Mucosa of descending colon (tissue), 3 donors: Measurements from ENCODE around the gene ACSM6. TPM values are rescaled to one million over a fixed set of nuclear protein-coding genes. Genes with fewer than 3 reads are reported as not detected.
"Not testable (repeated sequence)": the region's sequence is repeated elsewhere in the genome, so short reads cannot be mapped to it uniquely, and the experiment has no call there.

Experiments used
- ATAC-seq: fragments of 200-7000 bp; cut with Tn5 transposase; one replicate; pipeline ENCODE4 v1.9.1; 2020; ENCODE audit warnings: mild to moderate bottlenecking, moderate library complexity
- DNase-seq, 3 donors: peaks; one replicate each; pipeline ENCODE4 v3.0.0-alpha.2; 2020
- H3K36me3 ChIP-seq: fragments of 200-600 bp; one replicate; pipeline ENCODE4 v1.8.0; 2021; ENCODE audit warnings: low read depth, mild to moderate bottlenecking
- H3K4me1 ChIP-seq: fragments of 200-600 bp; one replicate; pipeline ENCODE4 v1.8.0; 2021; ENCODE audit warnings: low read depth, mild to moderate bottlenecking
- H3K4me3 ChIP-seq: fragments of 200-600 bp; one replicate; pipeline ENCODE4 v1.8.0; 2021; ENCODE audit warnings: mild to moderate bottlenecking
- H3K9me3 ChIP-seq: fragments of 200-600 bp; one replicate; pipeline ENCODE4 v1.8.0; 2021; ENCODE audit warnings: mild to moderate bottlenecking
- intact Hi-C, 2 donors: fragments of 100-400 bp; cut with DNase I in 1 of 2; cut with micrococcal nuclease in 1 of 2; formaldehyde crosslinking; loops; one replicate each; pipeline versions ENCODE4 v1.11.0 to v1.11.1; 2022; cut with DNase I, micrococcal nuclease
- total RNA-seq, 3 donors: library from RNA; stranded (reverse); fragmentation: NEBNext Ultra II Directional in 2 of 3; extraction: Animal tissue kit (Norgen Biotek cat#: 25700) in 2 of 3; gene quantifications; one replicate each; pipeline versions ENCODE4 v1.2.1 to v1.2.4, GENCODE V29; 2021 to 2023
- TF ChIP-seq, protein P1 (sequence below): fragments of 200-600 bp; IDR thresholded peaks from one replicate; pipeline ENCODE4 v1.8.0; 2022; ENCODE audit warnings: antibody characterized with exemption, mild to moderate bottlenecking
- donor health status: DM: no; HTN: no; CAD: no; lungs with moderate emphysema.
- donor health status: DM: no; HTN: no; CAD: no.
- donor health status: DM: no; HTN: yes; CAD: no.

ACSM6 gene
- total RNA-seq, 3 donors from 2014 or later: not detected

- Histone ChIP-seq H3K4me1 (no peaks in the 10 kb centered on the region), H3K4me3 (no peak overlapping the region), H3K36me3 (no peaks in the 10 kb centered on the region), H3K9me3 (no peaks in the 10 kb centered on the region)
- DNase-seq (no peak), ATAC-seq (no peak)
- intact Hi-C loops: no loop called here
- TF ChIP-seq, protein P1, sequence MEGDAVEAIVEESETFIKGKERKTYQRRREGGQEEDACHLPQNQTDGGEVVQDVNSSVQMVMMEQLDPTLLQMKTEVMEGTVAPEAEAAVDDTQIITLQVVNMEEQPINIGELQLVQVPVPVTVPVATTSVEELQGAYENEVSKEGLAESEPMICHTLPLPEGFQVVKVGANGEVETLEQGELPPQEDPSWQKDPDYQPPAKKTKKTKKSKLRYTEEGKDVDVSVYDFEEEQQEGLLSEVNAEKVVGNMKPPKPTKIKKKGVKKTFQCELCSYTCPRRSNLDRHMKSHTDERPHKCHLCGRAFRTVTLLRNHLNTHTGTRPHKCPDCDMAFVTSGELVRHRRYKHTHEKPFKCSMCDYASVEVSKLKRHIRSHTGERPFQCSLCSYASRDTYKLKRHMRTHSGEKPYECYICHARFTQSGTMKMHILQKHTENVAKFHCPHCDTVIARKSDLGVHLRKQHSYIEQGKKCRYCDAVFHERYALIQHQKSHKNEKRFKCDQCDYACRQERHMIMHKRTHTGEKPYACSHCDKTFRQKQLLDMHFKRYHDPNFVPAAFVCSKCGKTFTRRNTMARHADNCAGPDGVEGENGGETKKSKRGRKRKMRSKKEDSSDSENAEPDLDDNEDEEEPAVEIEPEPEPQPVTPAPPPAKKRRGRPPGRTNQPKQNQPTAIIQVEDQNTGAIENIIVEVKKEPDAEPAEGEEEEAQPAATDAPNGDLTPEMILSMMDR: no peak
Observed at GRCh38 chr10:95214793-95215192, 20.8 kb downstream of the ACSM6 start.

- intact Hi-C loops: no loop called here
- Histone ChIP-seq H3K9me3 (no peaks in the 10 kb centered on the region), H3K4me3 (no peak overlapping the region), H3K36me3 (no peaks in the 10 kb centered on the region), H3K4me1 (no peaks in the 10 kb centered on the region)
- TF ChIP-seq, protein P1: no peak
- no peak for DNase-seq
- no peak for ATAC-seq
Observed at GRCh38 chr10:95217476-95217875, 23.4 kb downstream of the ACSM6 start.

- ATAC-seq (no peak), DNase-seq (no peak)
- Histone ChIP-seq H3K4me3 (no peak overlapping the region), H3K9me3 (no peaks in the 10 kb centered on the region), H3K4me1 (no peaks in the 10 kb centered on the region), H3K36me3 (no peaks in the 10 kb centered on the region)
- TF ChIP-seq, protein P1: no peak
- intact Hi-C loops: no loop called here
Observed at GRCh38 chr10:95220539-95220938, 26.5 kb downstream of the ACSM6 start.

DNA sequence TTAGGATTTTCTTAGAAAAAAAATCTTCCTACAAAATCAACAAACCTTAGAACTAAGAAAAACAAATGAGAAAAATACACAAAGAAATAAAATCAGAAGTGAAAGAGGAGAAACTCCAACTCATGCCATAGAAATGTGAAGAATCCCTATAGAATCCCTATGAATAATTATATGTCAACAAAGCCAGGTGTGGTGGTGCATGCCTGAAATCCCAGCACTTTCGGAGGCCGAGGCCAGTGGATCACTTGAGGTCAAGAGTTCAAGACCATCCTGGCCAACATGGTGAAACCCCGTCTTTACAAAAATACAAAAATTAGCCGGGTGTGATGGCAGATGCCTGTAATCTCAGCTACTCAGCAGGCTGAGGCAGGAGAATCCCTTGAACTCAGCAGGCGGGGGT, 27.1 kb downstream of the ACSM6 start:
- no peak overlapping the region for H3K4me3 ChIP-seq
- no peaks in the 10 kb centered on the region for H3K9me3 ChIP-seq
- H3K36me3 ChIP-seq: no peaks in the 10 kb centered on the region
- ATAC-seq (no peak), DNase-seq (no peak)
- no peaks in the 10 kb centered on the region for H3K4me1 ChIP-seq
- intact Hi-C loops: no loop called here
- TF ChIP-seq, protein P1: no peak

DNA sequence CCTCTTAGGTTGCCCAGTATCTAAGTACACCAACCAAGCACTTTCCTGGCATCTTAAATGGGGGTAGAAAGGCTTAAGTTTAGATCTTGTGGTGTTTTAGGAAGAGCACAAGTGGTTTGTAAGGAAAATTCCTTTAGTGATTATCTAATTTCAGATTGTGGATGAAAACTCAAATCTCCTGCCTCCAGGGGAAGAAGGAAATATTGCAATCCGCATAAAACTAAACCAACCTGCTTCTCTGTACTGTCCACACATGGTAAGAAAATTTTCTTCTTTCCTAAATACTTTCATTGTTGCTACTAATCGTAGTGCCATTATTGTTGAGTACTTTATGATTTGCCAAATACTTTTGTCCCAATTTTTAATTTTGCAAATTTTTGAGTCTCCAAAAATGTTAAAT, 31.1 kb downstream of the ACSM6 start:
- H3K4me1 ChIP-seq: no peaks in the 10 kb centered on the region
- TF ChIP-seq, protein P1: no peak

DNA sequence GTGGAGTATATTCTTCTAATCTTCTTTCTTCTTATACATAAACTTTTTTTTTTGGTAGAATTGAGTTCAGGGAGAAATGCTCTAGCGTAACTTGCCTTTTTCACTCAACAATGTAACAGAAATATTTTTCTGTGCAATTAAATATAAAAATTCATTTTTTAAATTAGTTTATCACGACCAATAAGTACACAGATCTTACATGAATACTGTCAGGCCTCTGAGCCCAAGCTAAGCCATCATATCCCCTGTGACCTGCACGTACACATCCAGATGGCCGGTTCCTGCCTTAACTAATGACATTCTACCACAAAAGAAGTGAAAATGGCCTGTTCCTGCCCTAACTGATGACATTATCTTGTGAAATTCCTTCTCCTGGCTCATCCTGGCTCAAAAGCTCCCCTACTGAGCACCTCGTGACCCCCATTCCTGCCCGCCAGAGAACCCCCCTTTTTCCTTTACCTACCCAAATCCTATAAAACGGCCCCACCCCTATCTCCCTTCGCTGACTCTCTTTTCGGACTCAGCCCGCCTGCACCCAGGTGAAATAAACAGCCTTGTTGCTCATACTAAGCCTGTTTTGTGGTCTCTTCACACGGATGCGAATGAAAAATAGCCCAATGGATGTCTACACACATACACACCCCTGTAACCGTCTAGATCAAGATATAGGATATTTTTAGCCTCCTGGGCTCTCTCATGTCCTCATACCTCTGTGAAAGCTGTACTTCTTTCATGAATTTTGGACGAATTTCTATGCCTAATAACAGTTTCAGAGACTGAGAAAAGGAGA, 35.1 kb downstream of the ACSM6 start:
- H3K4me1 ChIP-seq, intact Hi-C loops: not testable (repeated sequence)

More for the DNA sequence above, 31.1 kb downstream of the ACSM6 start:
- no peaks in the 10 kb centered on the region for H3K36me3 ChIP-seq
- no peak overlapping the region for H3K4me3 ChIP-seq
- ATAC-seq (no peak), DNase-seq (no peak)
- intact Hi-C loops: no loop called here
- no peaks in the 10 kb centered on the region for H3K9me3 ChIP-seq

More for the DNA sequence above, 35.1 kb downstream of the ACSM6 start:
- not testable (repeated sequence) for H3K36me3 ChIP-seq, H3K9me3 ChIP-seq, H3K4me3 ChIP-seq, DNase-seq, ATAC-seq
